HepG2 (cell line): ENCODE data around the gene HCLS1. TPM values are rescaled to one million over a fixed set of nuclear protein-coding genes. Genes with fewer than 3 reads are reported as not detected.

Source experiments
- CCDC6 ChIP-seq: sonication (generic); formaldehyde crosslinking; IDR thresholded peaks from 2 replicates; pipeline ENCODE4 v1.8.1; 2022; ENCODE audit warnings: mild to moderate bottlenecking, missing genetic modification reagents, moderate library complexity
- IKZF1 ChIP-seq: fragments of 450-650 bp; IDR thresholded peaks from 2 replicates; pipeline ENCODE4 v1.7.1; 2016
- MBNL3 ChIP-seq: fragments of 250-450 bp; sonication (Bioruptor Pico); conservative IDR thresholded peaks from 2 replicates; pipeline ENCODE4 v1.8.0; 2022; ENCODE audit warnings: mild to moderate bottlenecking, inconsistent platforms
- NAIF1 ChIP-seq: sonication (generic); formaldehyde crosslinking; IDR thresholded peaks from 2 replicates; pipeline ENCODE4 v1.5.0; 2020; ENCODE audit warnings: mild to moderate bottlenecking, missing genetic modification reagents, borderline replicate concordance
- NONO ChIP-seq, 2 experiments: fragments of 450-650 bp in 1 of 2; sonication (generic) in 1 of 2; formaldehyde crosslinking in 1 of 2; IDR thresholded peaks in 1 of 2; conservative IDR thresholded peaks in 1 of 2; 2 replicates each; pipeline versions ENCODE4 v1.6.1 to v1.8.0; 2017 to 2022; ENCODE audit warnings: mild to moderate bottlenecking in 1 of 2, missing genetic modification reagents in 1 of 2, moderate library complexity in 1 of 2
- RARG ChIP-seq: sonication (generic); formaldehyde crosslinking; IDR thresholded peaks from 2 replicates; pipeline ENCODE4 v1.4.0; 2020; ENCODE audit warnings: low read depth, mild to moderate bottlenecking, missing genetic modification reagents
- SAP130 ChIP-seq: IDR thresholded peaks from 2 replicates; pipeline ENCODE4 v1.6.1; 2016; ENCODE audit warnings: low read depth
- SOX6 ChIP-seq, 2 experiments: fragments of 450-650 bp in 1 of 2; sonication (generic) in 1 of 2; formaldehyde crosslinking in 1 of 2; IDR thresholded peaks; 2 replicates each; pipeline versions ENCODE4 v1.4.0 to v1.6.1; 2017 to 2020; ENCODE audit warnings: antibody characterized with exemption in 1 of 2, mild to moderate bottlenecking in 1 of 2, missing genetic modification reagents in 1 of 2
- ZBTB21 ChIP-seq: sonication (generic); formaldehyde crosslinking; IDR thresholded peaks from 2 replicates; pipeline ENCODE4 v1.4.0; 2020; ENCODE audit warnings: missing genetic modification reagents
- ZIK1 ChIP-seq: sonication (generic); formaldehyde crosslinking; IDR thresholded peaks from 2 replicates; pipeline ENCODE4 v1.5.0; 2020; ENCODE audit warnings: mild to moderate bottlenecking, low read depth, missing genetic modification reagents, borderline replicate concordance
- ZNF292 ChIP-seq: sonication (generic); formaldehyde crosslinking; IDR thresholded peaks from 2 replicates; pipeline ENCODE4 v1.8.1; 2022; ENCODE audit warnings: mild to moderate bottlenecking, low read depth, missing genetic modification reagents, borderline replicate concordance
- ZNF317 ChIP-seq: sonication (generic); formaldehyde crosslinking; IDR thresholded peaks from 2 replicates; pipeline ENCODE4 v1.5.0; 2020; ENCODE audit warnings: mild to moderate bottlenecking, missing genetic modification reagents
- ZNF460 ChIP-seq: sonication (generic); formaldehyde crosslinking; IDR thresholded peaks from 2 replicates; pipeline ENCODE4 v1.5.1; 2020; ENCODE audit warnings: missing genetic modification reagents, mild to moderate bottlenecking, borderline replicate concordance
- polyA plus RNA-seq, 8 experiments: library from polyadenylated mRNA; depleted of rRNA in 3 of 8; stranded (reverse) in 7 of 8; unstranded in 1 of 8; fragments of >200 nt; fragmentation: Illumina TruSeq in 4 of 8; extraction: Trizol in 4 of 8; gene quantifications; 2 replicates each; pipeline versions ENCODE4 v1.2.1 to v1.2.3, GENCODE V29; 2011 to 2016; ENCODE audit warnings: low read depth in 4 of 8, missing spikeins in 1 of 8, mixed read lengths in 1 of 8; ENCODE audit not compliant: insufficient read depth in 1 of 8
- total RNA-seq, 5 experiments: library from RNA; depleted of rRNA; stranded (reverse); fragments of >200 nt; fragmentation: Illumina TruSeq; extraction: Trizol; gene quantifications; 2 replicates each; pipeline ENCODE4 v1.2.3, GENCODE V29; 2016; ENCODE audit warnings: low read depth in 1 of 5
- TF ChIP-seq, protein P1 (sequence below), 2 experiments: sonication (generic) in 1 of 2; formaldehyde crosslinking in 1 of 2; IDR thresholded peaks; 2 replicates each; pipeline versions ENCODE4 v1.6.1 to v1.9.0; 2014 to 2022; ENCODE audit warnings: antibody characterized with exemption in 1 of 2, borderline replicate concordance in 1 of 2, inconsistent platforms in 1 of 2, low read depth in 1 of 2, missing genetic modification reagents in 1 of 2
- TF ChIP-seq, protein P2 (sequence below): sonication (generic); formaldehyde crosslinking; IDR thresholded peaks from 2 replicates; pipeline ENCODE4 v1.4.0; 2020; ENCODE audit warnings: missing genetic modification reagents
- TF ChIP-seq, protein P3 (sequence below): sonication (generic); formaldehyde crosslinking; conservative IDR thresholded peaks from 2 replicates; pipeline ENCODE4 v1.4.0; 2020; ENCODE audit warnings: missing genetic modification reagents
- TF ChIP-seq, protein P4 (sequence below): sonication (generic); formaldehyde crosslinking; conservative IDR thresholded peaks from 2 replicates; pipeline ENCODE4 v1.8.1; 2023; ENCODE audit warnings: missing genetic modification reagents

The HCLS1 gene
- total and polyA plus RNA-seq, 2 of the 13 experiments (the other 11 are each of a cell fraction or from before 2014, with no cell fraction given), result not detected

DNA sequence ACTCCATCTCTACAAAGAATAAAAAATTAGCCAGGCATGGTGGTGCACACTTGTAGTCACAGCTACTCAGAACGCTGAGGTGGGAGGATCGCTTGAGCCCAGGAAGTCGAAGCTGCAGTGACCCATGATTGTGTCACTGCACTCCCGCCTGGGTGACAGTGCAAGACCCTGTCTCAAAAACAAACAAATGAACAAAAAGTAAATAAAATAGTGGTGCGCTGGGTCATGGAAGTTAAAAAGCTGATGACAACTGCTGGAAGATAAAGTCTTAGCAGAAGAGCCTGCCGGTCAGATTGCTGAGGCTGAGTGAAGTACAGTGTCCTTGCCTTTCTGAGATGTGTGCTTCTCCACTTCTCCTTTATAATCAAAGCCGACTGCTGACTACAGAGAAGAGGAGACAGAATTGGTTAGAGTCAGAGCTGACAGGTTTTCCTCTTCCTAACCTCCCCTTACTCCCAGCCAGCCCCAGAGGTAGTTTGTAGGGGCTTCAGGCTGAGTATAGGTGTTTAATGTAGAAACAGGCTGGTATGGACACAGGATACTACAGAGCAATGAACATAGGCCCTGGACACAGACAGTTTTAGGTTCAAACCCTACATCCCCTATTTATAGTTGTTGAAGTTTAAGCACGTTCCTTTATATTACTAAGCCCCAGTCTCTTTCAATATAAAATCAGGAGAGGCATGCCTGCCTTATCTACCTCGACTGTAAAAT lies 17.9 kb downstream of the HCLS1 start (continued):
- TF ChIP-seq ZNF292 (CRISPR knock-in tag), result 0 out of 2 replicates have a peak, but pooled peaks have one; percentile 42
- TF ChIP-seq ZIK1 (CRISPR knock-in tag), result no peak
- TF ChIP-seq, protein P1, sequence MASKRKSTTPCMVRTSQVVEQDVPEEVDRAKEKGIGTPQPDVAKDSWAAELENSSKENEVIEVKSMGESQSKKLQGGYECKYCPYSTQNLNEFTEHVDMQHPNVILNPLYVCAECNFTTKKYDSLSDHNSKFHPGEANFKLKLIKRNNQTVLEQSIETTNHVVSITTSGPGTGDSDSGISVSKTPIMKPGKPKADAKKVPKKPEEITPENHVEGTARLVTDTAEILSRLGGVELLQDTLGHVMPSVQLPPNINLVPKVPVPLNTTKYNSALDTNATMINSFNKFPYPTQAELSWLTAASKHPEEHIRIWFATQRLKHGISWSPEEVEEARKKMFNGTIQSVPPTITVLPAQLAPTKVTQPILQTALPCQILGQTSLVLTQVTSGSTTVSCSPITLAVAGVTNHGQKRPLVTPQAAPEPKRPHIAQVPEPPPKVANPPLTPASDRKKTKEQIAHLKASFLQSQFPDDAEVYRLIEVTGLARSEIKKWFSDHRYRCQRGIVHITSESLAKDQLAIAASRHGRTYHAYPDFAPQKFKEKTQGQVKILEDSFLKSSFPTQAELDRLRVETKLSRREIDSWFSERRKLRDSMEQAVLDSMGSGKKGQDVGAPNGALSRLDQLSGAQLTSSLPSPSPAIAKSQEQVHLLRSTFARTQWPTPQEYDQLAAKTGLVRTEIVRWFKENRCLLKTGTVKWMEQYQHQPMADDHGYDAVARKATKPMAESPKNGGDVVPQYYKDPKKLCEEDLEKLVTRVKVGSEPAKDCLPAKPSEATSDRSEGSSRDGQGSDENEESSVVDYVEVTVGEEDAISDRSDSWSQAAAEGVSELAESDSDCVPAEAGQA (IDR thresholded peaks at IDR 0.05; ENCODE audit: low read depth), result no peak
- TF ChIP-seq, protein P1 (CRISPR knock-in tag; IDR thresholded peaks at IDR 0.05; ENCODE audit: borderline replicate concordance), result no peak
- TF ChIP-seq ZNF460 (CRISPR knock-in tag), result peak; percentile 15; the same call in 1 of the 2 replicates
- TF ChIP-seq, protein P2, sequence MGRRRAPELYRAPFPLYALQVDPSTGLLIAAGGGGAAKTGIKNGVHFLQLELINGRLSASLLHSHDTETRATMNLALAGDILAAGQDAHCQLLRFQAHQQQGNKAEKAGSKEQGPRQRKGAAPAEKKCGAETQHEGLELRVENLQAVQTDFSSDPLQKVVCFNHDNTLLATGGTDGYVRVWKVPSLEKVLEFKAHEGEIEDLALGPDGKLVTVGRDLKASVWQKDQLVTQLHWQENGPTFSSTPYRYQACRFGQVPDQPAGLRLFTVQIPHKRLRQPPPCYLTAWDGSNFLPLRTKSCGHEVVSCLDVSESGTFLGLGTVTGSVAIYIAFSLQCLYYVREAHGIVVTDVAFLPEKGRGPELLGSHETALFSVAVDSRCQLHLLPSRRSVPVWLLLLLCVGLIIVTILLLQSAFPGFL (CRISPR knock-in tag), result no peak
- TF ChIP-seq IKZF1, result no peak
- no peak for TF ChIP-seq MBNL3 (CRISPR knock-in tag)
- TF ChIP-seq, protein P3, sequence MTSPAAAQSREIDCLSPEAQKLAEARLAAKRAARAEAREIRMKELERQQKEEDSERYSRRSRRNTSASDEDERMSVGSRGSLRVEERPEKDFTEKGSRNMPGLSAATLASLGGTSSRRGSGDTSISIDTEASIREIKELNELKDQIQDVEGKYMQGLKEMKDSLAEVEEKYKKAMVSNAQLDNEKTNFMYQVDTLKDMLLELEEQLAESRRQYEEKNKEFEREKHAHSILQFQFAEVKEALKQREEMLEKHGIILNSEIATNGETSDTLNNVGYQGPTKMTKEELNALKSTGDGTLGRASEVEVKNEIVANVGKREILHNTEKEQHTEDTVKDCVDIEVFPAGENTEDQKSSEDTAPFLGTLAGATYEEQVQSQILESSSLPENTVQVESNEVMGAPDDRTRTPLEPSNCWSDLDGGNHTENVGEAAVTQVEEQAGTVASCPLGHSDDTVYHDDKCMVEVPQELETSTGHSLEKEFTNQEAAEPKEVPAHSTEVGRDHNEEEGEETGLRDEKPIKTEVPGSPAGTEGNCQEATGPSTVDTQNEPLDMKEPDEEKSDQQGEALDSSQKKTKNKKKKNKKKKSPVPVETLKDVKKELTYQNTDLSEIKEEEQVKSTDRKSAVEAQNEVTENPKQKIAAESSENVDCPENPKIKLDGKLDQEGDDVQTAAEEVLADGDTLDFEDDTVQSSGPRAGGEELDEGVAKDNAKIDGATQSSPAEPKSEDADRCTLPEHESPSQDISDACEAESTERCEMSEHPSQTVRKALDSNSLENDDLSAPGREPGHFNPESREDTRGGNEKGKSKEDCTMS (CRISPR knock-in tag), result no peak
- TF ChIP-seq RARG, result no peak
- TF ChIP-seq, protein P4, sequence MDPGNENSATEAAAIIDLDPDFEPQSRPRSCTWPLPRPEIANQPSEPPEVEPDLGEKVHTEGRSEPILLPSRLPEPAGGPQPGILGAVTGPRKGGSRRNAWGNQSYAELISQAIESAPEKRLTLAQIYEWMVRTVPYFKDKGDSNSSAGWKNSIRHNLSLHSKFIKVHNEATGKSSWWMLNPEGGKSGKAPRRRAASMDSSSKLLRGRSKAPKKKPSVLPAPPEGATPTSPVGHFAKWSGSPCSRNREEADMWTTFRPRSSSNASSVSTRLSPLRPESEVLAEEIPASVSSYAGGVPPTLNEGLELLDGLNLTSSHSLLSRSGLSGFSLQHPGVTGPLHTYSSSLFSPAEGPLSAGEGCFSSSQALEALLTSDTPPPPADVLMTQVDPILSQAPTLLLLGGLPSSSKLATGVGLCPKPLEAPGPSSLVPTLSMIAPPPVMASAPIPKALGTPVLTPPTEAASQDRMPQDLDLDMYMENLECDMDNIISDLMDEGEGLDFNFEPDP (CRISPR knock-in tag), result no peak
- no peak for TF ChIP-seq NONO (IDR thresholded peaks at IDR 0.05)
- TF ChIP-seq NONO (CRISPR knock-in tag; conservative IDR thresholded peaks at IDR 0.05), result no peak
- no peak for TF ChIP-seq CCDC6 (CRISPR knock-in tag)
- TF ChIP-seq SOX6 (IDR thresholded peaks at IDR 0.05), result no peak
- TF ChIP-seq SOX6 (CRISPR knock-in tag; IDR thresholded peaks at IDR 0.05), result peak; percentile 59; the same call in 1 of the 2 replicates
- TF ChIP-seq ZBTB21 (CRISPR knock-in tag), result no peak
- TF ChIP-seq ZNF317, result no peak
- TF ChIP-seq NAIF1 (CRISPR knock-in tag), result no peak
- TF ChIP-seq SAP130, result peak; percentile 46
